GM06990 (cell line): ENCODE results near the gene PATJ.

Source experiments
- DNase-seq: peaks from one replicate; pipeline ENCODE4 v3.0.0-alpha.2; 2011; ENCODE audit not compliant: insufficient read length; ENCODE audit errors: extremely low read depth
- H3K27me3 ChIP-seq: replicated peaks from 2 replicates; pipeline ENCODE4 v1.6.0; 2011; ENCODE audit warnings: low read length; ENCODE audit not compliant: control insufficient read depth, insufficient read depth
- H3K36me3 ChIP-seq: 2 replicates; pipeline ENCODE4 v1.5.1; 2011; ENCODE audit warnings: low read length; ENCODE audit not compliant: control insufficient read depth, insufficient read depth
- H3K4me3 ChIP-seq: replicated peaks from 2 replicates; pipeline ENCODE4 v1.5.1; 2011; ENCODE audit warnings: low read depth, mild to moderate bottlenecking, control low read depth, low read length
- CTCF ChIP-seq: IDR thresholded peaks from 2 replicates; pipeline ENCODE4 v1.5.1; 2011; ENCODE audit warnings: low read length, control low read depth, mild to moderate bottlenecking, inconsistent platforms; ENCODE audit not compliant: insufficient read depth, poor library complexity, severe bottlenecking

The PATJ gene

GRCh38 chr1:62188111-62188510, 445.8 kb downstream of the PATJ start:
- Histone ChIP-seq H3K4me3 (no peak overlapping the region), H3K36me3 (no peaks in the 10 kb centered on the region), H3K27me3 (no peaks in the 10 kb centered on the region)
- no peak for TF ChIP-seq CTCF
- DNase-seq = no peak

GRCh38 chr1:62194651-62195544, 452.6 kb downstream of the PATJ start, which contains the start of gene L1TD1:
Gene L1TD1 (plus strand): TSS chr1:62194849. CDS start chr1:62206629, 11,780 bp downstream.
- Histone ChIP-seq H3K36me3 (no peaks in the 10 kb centered on the region), H3K4me3 (no peak within 1 kb of the TSS), H3K27me3 (no peaks in the 10 kb centered on the region)
- TF ChIP-seq CTCF = no peak
- no peak for DNase-seq

- Histone ChIP-seq H3K27me3 (no peaks in the 10 kb centered on the region), H3K36me3 (no peaks in the 10 kb centered on the region), H3K4me3 (no peak overlapping the region)
- DNase-seq = no peak
- TF ChIP-seq CTCF = no peak
These were observed 453.9 kb downstream of the PATJ start for GRCh38 chr1:62196086-62196690.

GRCh38 chr1:62198069-62198780, 455.9 kb downstream of the PATJ start:
- Histone ChIP-seq H3K27me3 (no peaks in the 10 kb centered on the region), H3K4me3 (no peak overlapping the region), H3K36me3 (no peaks in the 10 kb centered on the region)
- no peak for TF ChIP-seq CTCF
- DNase-seq = no peak

- Histone ChIP-seq H3K4me3 (no peak overlapping the region), H3K36me3 (no peaks in the 10 kb centered on the region), H3K27me3 (no peaks in the 10 kb centered on the region)
- TF ChIP-seq CTCF = no peak
- no peak for DNase-seq
These were observed 456.5 kb downstream of the PATJ start for GRCh38 chr1:62198781-62199125.
